ENCODE results near the gene ZNF609. TPM values are rescaled to one million over a fixed set of nuclear protein-coding genes. Genes with fewer than 3 reads are reported as not detected.

The ZNF609 gene
- total RNA-seq, 2 donors from 2014 or later, result 17.9 to 22.7 TPM

DNA sequence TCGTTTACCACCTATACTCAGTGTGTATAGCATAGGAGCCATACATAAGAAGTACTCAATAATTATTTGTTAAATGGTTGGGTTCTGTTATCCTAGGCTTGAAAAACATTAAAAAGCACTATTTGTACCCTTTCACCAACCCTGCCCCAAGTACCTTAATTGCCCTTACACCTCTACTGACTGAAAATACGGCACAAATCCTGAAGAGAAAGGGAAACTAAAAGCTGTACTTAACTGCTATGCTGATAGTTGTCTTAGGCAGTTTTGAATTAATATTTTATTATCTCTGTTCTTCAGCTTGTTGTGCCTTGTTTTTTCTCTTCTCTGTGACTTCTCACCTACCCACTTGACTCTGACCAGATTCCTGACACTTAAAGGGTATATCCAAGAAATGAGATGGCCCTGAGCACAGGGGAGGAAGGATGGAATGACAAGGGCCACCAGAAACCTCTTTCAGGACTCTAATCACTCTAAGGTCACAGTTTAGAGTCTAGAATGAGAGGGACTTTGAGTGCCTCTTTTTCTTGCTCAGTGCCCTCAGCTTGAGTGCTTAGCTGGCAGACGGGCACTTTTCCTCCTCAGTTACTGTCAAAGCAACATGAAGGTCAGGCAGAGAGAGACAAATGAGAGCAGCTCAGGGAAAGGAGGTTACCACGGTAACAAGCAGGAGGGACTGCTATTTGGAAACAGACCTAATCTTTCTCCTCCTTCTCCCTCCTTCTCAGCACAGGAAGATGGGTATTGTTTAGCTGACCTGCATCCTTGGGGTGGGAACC is 136.5 kb downstream of the ZNF609 start:
- no peak for TF ChIP-seq POLR2A (IDR thresholded peaks at IDR 0.05)
- TF ChIP-seq, protein P1, sequence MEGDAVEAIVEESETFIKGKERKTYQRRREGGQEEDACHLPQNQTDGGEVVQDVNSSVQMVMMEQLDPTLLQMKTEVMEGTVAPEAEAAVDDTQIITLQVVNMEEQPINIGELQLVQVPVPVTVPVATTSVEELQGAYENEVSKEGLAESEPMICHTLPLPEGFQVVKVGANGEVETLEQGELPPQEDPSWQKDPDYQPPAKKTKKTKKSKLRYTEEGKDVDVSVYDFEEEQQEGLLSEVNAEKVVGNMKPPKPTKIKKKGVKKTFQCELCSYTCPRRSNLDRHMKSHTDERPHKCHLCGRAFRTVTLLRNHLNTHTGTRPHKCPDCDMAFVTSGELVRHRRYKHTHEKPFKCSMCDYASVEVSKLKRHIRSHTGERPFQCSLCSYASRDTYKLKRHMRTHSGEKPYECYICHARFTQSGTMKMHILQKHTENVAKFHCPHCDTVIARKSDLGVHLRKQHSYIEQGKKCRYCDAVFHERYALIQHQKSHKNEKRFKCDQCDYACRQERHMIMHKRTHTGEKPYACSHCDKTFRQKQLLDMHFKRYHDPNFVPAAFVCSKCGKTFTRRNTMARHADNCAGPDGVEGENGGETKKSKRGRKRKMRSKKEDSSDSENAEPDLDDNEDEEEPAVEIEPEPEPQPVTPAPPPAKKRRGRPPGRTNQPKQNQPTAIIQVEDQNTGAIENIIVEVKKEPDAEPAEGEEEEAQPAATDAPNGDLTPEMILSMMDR (IDR thresholded peaks at IDR 0.05), result no peak
- peak in 3 of 4 donors; percentile 23 to 49 (median 35) for DNase-seq
- 34 to 41% methylated on average over 4 of the region's 4 CpGs for WGBS, 2 donors
- Histone ChIP-seq H3K27me3 (no peaks in the 10 kb centered on the region), H3K4me1 (peaks cover 18% of the 10 kb centered on the region), H3K27ac (peak overlapping the region in 1 of 4 donors; percentile 22), H3K36me3 (replicated peaks in 1 of 2; ENCODE audit: insufficient read depth in 1 of 2, low read depth in 2 of 2) (no peaks in the 10 kb centered on the region), H3K9me3 (no peaks in the 10 kb centered on the region), H3K4me3 (no peak overlapping the region)
- intact Hi-C loops (cut with DNase I), result no loop called here
- ATAC-seq, result peak; percentile 68

DNA sequence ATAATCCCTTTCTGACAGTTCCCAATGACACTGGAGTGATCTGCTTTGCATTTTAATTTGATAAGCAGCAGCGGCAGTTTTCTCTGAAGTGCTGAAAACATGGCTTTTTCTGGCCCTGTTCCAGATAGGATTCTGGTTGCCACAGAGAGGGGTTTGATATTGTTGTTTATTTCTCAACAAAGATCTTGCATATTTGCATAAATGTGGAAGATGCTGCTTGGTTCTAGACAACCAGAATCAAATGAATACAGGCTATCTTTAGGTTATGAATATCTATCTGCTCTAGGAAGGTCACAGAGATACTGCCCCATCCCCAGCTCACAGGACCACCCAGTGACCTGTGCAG is 137.1 kb downstream of the ZNF609 start:
- H3K27me3 ChIP-seq, result no peaks in the 10 kb centered on the region
- no peaks in the 10 kb centered on the region for H3K36me3 ChIP-seq (replicated peaks in 1 of 2; ENCODE audit: insufficient read depth in 1 of 2, low read depth in 2 of 2)
- no peak for TF ChIP-seq POLR2A (IDR thresholded peaks at IDR 0.05)
- TF ChIP-seq, protein P1 (IDR thresholded peaks at IDR 0.05), result no peak
- ATAC-seq (peak; percentile 15), DNase-seq (no peak)
- intact Hi-C loops (cut with DNase I), result no loop called here
- H3K27ac ChIP-seq, result peak overlapping the region in 1 of 4 donors; percentile 22
- no peak overlapping the region for H3K4me3 ChIP-seq
- H3K4me1 ChIP-seq, result peaks cover 22% of the 10 kb centered on the region
- no peaks in the 10 kb centered on the region for H3K9me3 ChIP-seq
- WGBS, 2 donors, result 0 to 11% methylated on average over 1 of the region's 1 CpG

DNA sequence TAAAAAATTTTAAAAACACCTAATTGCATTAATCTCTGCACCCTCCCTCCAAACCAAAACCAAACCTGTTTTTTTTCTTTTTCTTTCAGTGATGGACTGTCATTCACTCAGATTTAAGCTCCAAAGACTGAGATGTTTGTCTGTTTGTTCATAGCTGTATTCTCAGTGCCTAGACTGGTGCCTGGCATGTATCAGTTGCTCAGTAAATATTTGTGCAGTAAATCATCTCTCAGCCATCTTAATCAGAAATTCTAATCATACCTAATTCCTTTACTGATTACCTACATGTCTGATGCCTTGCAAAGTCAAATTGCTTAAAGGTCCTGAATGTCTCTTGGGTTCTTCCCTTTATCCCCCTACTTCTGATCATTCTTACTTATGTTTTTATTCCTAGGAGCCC is 138.8 kb downstream of the ZNF609 start:
- H3K27ac ChIP-seq, result no peak overlapping the region
- DNase-seq (no peak), ATAC-seq (no peak)
- no peak for TF ChIP-seq POLR2A (IDR thresholded peaks at IDR 0.05)
- TF ChIP-seq, protein P1 (IDR thresholded peaks at IDR 0.05), result no peak
- no peaks in the 10 kb centered on the region for H3K36me3 ChIP-seq (replicated peaks in 1 of 2; ENCODE audit: insufficient read depth in 1 of 2, low read depth in 2 of 2)
- peaks cover 25% of the 10 kb centered on the region for H3K4me1 ChIP-seq
- H3K9me3 ChIP-seq, result no peaks in the 10 kb centered on the region
- intact Hi-C loops (cut with DNase I), result no loop called here
- no peaks in the 10 kb centered on the region for H3K27me3 ChIP-seq
- H3K4me3 ChIP-seq, result no peak overlapping the region

DNA sequence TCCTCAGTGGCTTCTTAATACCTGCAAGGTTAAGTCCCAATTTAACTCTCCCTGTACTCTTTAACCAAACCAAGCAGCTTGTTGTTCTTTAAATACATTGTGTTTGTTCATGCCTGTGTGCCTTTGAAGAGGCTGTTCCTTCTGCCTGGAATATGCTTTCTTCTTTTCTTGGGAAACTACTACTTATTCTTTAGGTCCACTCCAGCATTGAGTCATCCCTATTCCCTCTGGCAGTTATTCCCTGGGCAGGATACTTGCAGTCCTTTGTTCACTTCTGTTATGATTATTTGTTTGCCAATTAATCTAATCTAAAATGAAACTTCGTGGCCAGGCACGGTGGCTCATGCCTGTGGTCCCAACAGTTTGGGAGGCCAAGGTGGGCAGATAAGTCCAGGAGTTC is 139.3 kb downstream of the ZNF609 start:
- DNase-seq (no peak), ATAC-seq (no peak)
- Histone ChIP-seq H3K27me3 (no peaks in the 10 kb centered on the region), H3K9me3 (no peaks in the 10 kb centered on the region), H3K4me3 (no peak overlapping the region), H3K4me1 (peaks cover 27% of the 10 kb centered on the region), H3K27ac (no peak overlapping the region), H3K36me3 (replicated peaks in 1 of 2; ENCODE audit: insufficient read depth in 1 of 2, low read depth in 2 of 2) (no peaks in the 10 kb centered on the region)
- intact Hi-C loops (cut with DNase I), result no loop called here
- TF ChIP-seq, protein P1 (IDR thresholded peaks at IDR 0.05), result no peak
- TF ChIP-seq POLR2A (IDR thresholded peaks at IDR 0.05), result no peak
- WGBS, 2 donors, result 8 to 10% methylated on average over 2 of the region's 2 CpGs

DNA sequence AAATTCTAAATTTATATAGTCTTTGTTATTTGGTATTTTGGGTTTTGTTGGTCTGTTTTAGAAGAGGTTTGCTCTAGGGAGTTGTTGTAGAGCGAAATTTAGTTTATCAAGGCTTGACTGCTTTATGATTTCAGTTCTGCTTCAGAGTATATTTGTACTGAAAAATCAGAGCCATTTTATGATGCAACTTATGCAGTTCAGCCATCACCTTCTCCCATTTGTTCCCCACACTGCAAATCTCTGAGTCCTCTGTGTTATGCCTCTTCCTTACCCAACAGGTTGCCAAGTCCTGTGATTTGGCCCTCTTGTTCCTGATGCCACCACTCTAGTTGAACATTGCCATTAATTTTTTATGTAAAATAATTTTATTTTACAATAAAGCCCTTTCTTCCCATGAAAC is 140.4 kb downstream of the ZNF609 start:
- no peaks in the 10 kb centered on the region for H3K9me3 ChIP-seq
- no peaks in the 10 kb centered on the region for H3K27me3 ChIP-seq
- DNase-seq (no peak), ATAC-seq (no peak)
- TF ChIP-seq, protein P1 (IDR thresholded peaks at IDR 0.05), result no peak
- TF ChIP-seq POLR2A (IDR thresholded peaks at IDR 0.05), result no peak
- WGBS, 2 donors, result 91 to 94% methylated on average over 1 of the region's 1 CpG
- no peaks in the 10 kb centered on the region for H3K36me3 ChIP-seq (replicated peaks in 1 of 2; ENCODE audit: insufficient read depth in 1 of 2, low read depth in 2 of 2)
- no peak overlapping the region for H3K4me3 ChIP-seq
- peaks cover 27% of the 10 kb centered on the region for H3K4me1 ChIP-seq
- intact Hi-C loops (cut with DNase I), result no loop called here
- no peak overlapping the region for H3K27ac ChIP-seq

Measured in body of pancreas (tissue), 4 donors.